Thymus (tissue), 11 donors: ENCODE results near the gene ATG13. TPM values are rescaled to one million over a fixed set of nuclear protein-coding genes. Genes with fewer than 3 reads are reported as not detected.

ENCODE experiments used
- DNase-seq, 9 donors: peaks; one replicate each; pipeline ENCODE4 v3.0.0-alpha.2; 2013; ENCODE audit warnings: low spot score in 9 of 9, low read depth in 6 of 9, missing footprints in 1 of 9
- H3K27ac ChIP-seq, 2 donors: one replicate each; pipeline ENCODE4 v1.5.1; 2013; ENCODE audit warnings: control low read depth in 1 of 2, low read depth in 1 of 2, low read length in 1 of 2, mild to moderate bottlenecking in 1 of 2, moderate library complexity in 1 of 2
- H3K27me3 ChIP-seq, 2 donors: one replicate each; pipeline ENCODE4 v1.5.1; 2013; ENCODE audit warnings: low read length in 1 of 2; ENCODE audit not compliant: control insufficient read depth in 2 of 2, insufficient read depth in 1 of 2
- H3K36me3 ChIP-seq, 2 donors: one replicate each; pipeline ENCODE4 v1.5.1; 2013; ENCODE audit warnings: low read length in 1 of 2, mild to moderate bottlenecking in 1 of 2, moderate library complexity in 1 of 2; ENCODE audit not compliant: control insufficient read depth in 2 of 2, insufficient read depth in 2 of 2
- H3K4me1 ChIP-seq, 2 donors: one replicate each; pipeline ENCODE4 v1.5.1; 2013; ENCODE audit warnings: low read length in 2 of 2; ENCODE audit not compliant: control insufficient read depth in 2 of 2, insufficient read depth in 2 of 2
- H3K4me3 ChIP-seq, 2 donors: one replicate each; pipeline ENCODE4 v1.5.1; 2013; ENCODE audit warnings: low read length in 2 of 2, control low read depth in 1 of 2, mild to moderate bottlenecking in 1 of 2
- H3K9me3 ChIP-seq, 2 donors: one replicate each; pipeline ENCODE4 v1.5.1; 2013; ENCODE audit warnings: low read length in 1 of 2, mild to moderate bottlenecking in 1 of 2; ENCODE audit not compliant: control insufficient read depth in 2 of 2, insufficient read depth in 1 of 2
- WGBS: extraction: QIAGEN DNeasy Blood & Tissue Kit; methylation state at CpG from one replicate; pipeline ENCODE4 v1.1.7; 2013; 5-methylcytosine and 5-hydroxymethylcytosine counted together
- polyA plus RNA-seq: library from polyadenylated mRNA; stranded (reverse); fragments of 200-250 nt; gene quantifications from one replicate; pipeline ENCODE4 v1.2.3, GENCODE V29; 2013
- total RNA-seq: library from RNA; stranded (reverse); fragments of 120-200 nt; gene quantifications from one replicate; pipeline ENCODE4 v1.2.4, GENCODE V29; 2013
- donor health status: healthy.

Gene ATG13
- total and polyA plus RNA-seq, 2 donors: 32.0 to 35.2 TPM

DNA sequence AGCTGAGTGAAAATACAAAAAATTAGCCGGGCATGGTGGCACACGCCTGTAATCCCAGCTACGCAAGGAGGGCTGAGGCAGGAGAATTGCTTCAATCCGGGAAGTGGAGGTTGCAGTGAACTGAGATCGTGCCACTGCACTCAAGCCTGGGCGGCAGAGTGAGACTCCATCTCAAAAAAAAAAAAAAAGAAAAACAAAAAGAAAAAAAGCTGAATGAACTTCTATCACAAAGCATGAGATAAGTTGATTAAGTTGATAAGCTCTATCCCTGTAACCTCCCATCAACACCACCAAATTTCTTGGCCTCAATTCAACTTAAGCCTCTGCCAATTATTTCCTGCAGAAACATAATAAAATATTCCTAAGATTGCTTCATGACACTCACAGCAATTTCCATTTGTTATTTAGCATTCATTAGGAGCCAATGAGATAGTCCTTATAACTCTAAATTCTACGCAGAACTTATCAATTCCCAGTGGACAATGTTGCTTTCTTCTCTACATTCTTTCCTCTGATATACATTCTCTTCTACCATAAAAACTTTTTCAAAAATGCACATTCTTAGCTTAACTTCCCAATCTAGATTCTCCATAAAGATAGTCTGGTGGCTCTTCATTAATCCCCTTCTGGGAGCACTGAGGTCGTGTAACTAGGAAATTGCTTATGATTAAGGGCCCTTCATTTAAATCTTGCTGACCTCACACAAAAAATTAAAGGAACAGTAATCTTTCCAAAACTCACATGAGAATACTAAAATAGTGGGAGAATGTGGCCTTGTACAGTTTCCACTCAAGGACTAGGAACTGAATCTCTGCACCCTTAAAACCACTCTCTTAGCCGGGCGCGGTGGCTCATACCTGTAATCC is 26.4 kb upstream of the ATG13 start:
- Histone ChIP-seq H3K4me3 (no peak overlapping the region), H3K4me1 (peaks cover 13 to 21% of the 10 kb centered on the region in 2 donors), H3K27me3 (no peaks in the 10 kb centered on the region), H3K9me3 (no peaks in the 10 kb centered on the region), H3K36me3 (peaks cover 0 to 3% of the 10 kb centered on the region in 2 donors), H3K27ac (no peak overlapping the region)
- no peak for DNase-seq
- WGBS: 92% methylated on average over 11 of the region's 11 CpGs

DNA sequence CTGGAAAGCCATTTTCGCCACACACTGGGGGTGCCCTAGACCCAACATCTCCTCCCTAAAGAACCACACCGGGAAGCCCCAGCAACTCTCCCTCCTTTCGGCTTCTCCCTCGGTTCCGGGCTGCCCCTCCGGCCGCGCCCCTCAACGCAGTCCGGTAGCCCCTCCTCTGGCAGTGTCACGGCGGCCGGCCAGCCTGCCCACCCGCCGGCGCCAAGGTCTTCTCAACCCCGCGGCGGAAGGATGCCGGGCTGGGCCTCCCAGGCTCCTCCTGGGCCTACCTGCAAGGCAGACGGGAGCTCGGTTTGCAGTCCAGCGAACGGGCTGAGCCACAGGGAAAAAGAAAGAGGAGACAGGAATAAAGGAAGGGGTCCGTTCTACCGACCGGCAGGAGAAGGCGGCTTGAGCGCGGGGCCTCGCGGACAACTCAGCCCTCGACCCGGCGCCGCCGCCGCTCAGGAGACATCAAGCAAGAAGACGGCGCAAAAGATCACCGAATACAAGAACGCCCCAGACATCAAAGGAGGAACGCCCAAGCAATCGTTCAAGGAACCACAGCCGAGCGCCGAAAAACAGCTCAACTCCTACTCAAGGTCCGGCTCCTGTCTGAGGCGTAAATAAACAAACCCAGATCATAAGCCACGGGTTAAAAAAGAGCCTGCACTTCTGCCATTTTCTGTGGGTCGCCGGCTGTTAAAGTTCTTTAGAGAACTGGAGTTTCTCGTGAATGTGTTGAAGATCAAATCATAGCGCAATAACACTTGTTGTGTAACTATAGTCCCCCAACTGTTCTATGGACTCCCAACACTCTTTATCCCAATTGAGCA is 23.6 kb upstream of the ATG13 start, which contains the start of gene AMBRA1:
TSS of gene AMBRA1 (minus strand) at position 474 of the 824 bp plus-strand sequence. CDS start 45,643 bp downstream, outside the sequence.
- WGBS: 2% methylated on average over 54 of the region's 54 CpGs
- Histone ChIP-seq H3K27ac (peak within 1 kb of the TSS; percentile 55 to 84), H3K36me3 (no peaks in the 10 kb centered on the region), H3K4me1 (peaks cover 13 to 21% of the 10 kb centered on the region in 2 donors), H3K9me3 (no peaks in the 10 kb centered on the region), H3K4me3 (peak within 1 kb of the TSS; percentile 84 to 99), H3K27me3 (no peaks in the 10 kb centered on the region)
- peak; percentile 72 to 96 (median 88) for DNase-seq

DNA sequence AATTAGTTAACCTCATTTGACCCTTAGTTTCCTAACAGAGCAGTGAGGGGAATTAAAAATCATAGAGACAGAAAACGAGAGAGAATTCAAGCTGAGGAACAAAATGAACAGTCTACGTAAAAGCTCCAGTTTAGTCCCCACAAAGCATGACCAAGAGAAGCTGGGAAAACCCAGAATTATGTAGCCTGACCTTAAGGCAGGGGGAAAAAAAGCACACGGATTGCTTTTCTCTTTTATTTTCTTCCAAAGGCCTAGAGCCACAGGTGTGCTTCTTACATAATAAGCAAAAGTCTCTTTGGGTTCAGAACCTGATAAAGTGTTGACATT is 23.0 kb upstream of the ATG13 start:
- no peaks in the 10 kb centered on the region for H3K36me3 ChIP-seq
- no peaks in the 10 kb centered on the region for H3K9me3 ChIP-seq
- H3K27ac ChIP-seq: peak overlapping the region; percentile 55 to 84
- H3K4me1 ChIP-seq: peaks cover 13 to 21% of the 10 kb centered on the region in 2 donors
- H3K4me3 ChIP-seq: peak overlapping the region; percentile 84 to 99
- WGBS: 69% methylated on average over 3 of the region's 3 CpGs
- no peaks in the 10 kb centered on the region for H3K27me3 ChIP-seq
- no peak for DNase-seq

DNA sequence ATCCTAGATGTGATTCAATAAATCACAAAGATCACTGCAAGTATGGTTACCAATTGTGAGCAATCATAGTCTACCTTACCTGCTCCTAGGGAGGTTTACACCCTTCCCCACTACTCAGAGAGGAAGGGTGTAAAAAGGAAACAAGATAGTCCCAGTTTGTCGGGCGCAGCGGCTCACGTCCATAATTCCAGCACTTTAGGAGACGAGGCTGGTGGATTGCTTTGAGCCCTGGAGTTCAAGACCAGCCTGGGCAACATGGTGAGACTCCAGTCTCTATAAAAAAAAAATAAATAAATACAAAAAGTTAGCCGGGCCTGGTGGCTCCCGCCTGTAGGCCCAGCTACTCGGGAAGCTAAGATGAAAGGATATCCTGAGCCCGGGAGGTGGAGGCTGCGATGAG is 22.6 kb upstream of the ATG13 start:
- WGBS: 98% methylated on average over 10 of the region's 10 CpGs
- no peaks in the 10 kb centered on the region for H3K36me3 ChIP-seq
- no peaks in the 10 kb centered on the region for H3K27me3 ChIP-seq
- no peak overlapping the region for H3K27ac ChIP-seq
- H3K9me3 ChIP-seq: no peaks in the 10 kb centered on the region
- peaks cover 13 to 21% of the 10 kb centered on the region in 2 donors for H3K4me1 ChIP-seq
- DNase-seq: no peak
- no peak overlapping the region for H3K4me3 ChIP-seq

DNA sequence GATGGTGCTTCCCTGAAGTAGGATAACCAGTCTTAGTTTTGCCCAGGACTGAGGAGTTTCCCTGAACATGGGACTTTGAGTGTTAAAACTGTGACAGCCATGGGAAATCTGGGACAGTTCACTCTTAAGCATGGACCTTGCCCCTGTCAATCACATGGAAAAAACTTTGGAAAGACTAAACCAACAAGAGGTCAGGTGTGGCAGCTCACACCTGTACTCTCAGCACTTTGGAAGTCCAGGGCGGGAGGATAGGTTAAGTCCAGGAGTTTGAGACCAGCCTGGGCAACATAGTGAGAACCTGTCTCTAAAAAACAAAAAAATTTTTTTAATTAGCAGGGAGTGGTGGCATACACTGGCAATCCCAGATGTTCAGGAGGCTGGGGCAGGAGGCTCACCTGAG is 20.2 kb upstream of the ATG13 start:
- peaks cover 13 to 14% of the 10 kb centered on the region in 2 donors for H3K4me1 ChIP-seq
- H3K9me3 ChIP-seq: no peaks in the 10 kb centered on the region
- no peak for DNase-seq
- WGBS: 96% methylated on average over 1 of the region's 1 CpG
- no peak overlapping the region for H3K4me3 ChIP-seq
- H3K36me3 ChIP-seq: no peaks in the 10 kb centered on the region
- no peaks in the 10 kb centered on the region for H3K27me3 ChIP-seq
- no peak overlapping the region for H3K27ac ChIP-seq

DNA sequence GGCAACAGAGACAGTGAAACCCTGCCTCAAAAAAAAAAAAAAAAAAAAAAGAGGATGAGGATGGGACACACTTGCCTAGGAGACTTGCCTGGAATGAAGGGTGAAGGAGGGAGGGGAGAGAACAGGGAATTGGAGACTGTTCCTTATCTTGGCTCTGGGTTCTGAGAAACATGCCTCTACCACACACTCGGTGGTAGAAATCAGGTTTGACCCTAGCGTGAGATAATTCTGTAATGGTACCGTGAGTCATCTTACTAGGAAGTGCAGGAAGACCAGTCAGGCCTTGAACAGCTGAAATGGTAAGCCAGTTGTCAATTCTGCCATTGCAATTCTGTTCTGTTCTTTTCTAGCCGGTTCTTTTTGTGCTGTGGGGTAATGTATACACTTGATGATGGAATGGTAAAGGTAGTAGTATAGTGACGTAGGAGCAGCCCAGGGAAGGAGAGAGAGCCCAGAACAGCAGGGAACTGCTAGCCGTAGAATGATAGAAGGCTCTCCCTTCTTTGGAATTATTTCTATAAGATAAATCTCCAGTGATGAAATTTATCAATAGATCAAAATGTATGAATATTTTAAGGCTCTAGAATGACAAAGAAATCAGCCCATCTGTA is 19.6 kb upstream of the ATG13 start:
- Histone ChIP-seq H3K4me3 (no peak overlapping the region), H3K4me1 (peaks cover 9% of the 10 kb centered on the region in 2 donors), H3K27me3 (no peaks in the 10 kb centered on the region), H3K9me3 (no peaks in the 10 kb centered on the region), H3K36me3 (no peaks in the 10 kb centered on the region), H3K27ac (no peak overlapping the region)
- WGBS: 98% methylated on average over 6 of the region's 6 CpGs
- DNase-seq: no peak

DNA sequence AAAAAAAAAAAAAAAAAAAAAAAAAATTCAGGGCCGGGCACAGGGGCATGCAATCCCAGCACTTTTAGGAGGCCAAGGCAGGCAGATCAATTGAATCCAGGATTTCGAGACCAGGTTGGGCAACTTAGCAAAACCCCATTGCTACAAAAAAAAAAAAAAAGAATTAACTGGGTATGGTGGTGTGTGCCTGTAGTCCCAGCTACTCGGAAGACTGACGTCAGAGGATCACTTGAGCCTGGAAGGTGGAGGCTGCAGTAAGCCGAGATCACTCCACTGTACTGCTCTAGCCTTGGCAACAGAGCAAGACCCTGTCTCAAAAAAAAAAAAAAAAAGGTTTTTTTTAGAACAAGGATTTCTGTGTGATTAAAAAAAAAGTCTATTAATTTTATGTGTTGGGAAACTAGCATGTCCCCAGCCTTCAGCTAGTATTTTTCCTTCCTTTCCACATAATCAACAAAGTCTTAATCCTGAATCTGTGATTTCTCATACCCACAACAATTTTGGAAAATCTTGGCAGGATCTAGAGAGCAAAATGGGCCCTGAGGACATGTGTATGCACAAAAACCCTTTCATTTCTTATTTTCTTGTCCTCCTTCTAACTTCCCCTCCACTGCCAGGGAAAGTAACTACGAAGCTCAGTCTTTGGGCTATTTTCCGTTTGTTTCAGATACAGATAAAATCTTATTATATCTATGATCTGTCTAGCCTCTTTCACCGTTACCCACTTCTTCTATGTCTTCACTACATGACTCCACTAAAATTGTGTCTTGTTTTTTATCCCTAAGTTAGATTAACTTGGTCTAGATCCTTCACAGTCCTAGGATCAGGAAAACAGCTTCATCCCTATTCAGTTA is 17.8 kb upstream of the ATG13 start:
- DNase-seq: no peak
- Histone ChIP-seq H3K4me3 (no peak overlapping the region), H3K36me3 (peaks cover 4 to 8% of the 10 kb centered on the region in 2 donors), H3K27me3 (no peaks in the 10 kb centered on the region), H3K27ac (no peak overlapping the region), H3K9me3 (no peaks in the 10 kb centered on the region), H3K4me1 (no peaks in the 10 kb centered on the region)
- WGBS: 97% methylated on average over 8 of the region's 8 CpGs

DNA sequence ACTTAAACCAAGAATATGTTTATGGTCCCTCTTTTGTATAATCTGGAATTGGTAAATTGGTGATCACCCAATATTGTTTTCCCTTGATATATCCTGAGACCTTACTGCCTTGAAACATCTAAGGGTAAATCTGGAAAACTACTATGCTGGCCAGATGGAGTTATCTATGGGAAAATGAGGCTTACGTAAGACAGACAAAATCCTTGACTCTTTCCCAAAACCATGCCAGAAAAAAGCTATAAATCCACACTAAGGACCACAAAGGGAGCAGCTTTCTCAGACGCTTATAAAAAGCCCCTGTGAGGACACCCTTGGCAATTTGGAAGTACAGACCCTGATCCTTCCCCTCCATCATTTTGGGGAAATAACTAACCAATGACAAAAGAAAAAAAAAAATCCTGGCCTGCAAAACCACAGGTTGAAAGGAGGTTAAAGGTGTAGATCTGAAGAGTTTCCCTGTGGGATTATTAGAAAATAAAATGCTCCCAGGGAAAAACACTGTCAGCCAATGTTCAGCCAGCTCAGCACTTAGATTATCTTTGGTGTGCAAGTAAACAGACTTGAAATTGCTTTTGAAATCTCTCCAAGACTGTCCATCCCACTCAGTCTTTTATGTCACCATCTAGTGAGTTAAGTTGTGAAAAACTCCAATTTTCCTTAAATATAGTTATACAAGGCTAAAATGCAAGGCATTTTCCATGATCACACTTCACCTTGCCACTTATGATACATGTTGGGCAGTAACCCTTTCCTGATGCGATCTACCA is 17.0 kb upstream of the ATG13 start:
- H3K4me1 ChIP-seq: no peaks in the 10 kb centered on the region
- WGBS: 98% methylated on average over 3 of the region's 3 CpGs
- H3K27ac ChIP-seq: no peak overlapping the region
- peaks cover 4 to 8% of the 10 kb centered on the region in 2 donors for H3K36me3 ChIP-seq
- H3K27me3 ChIP-seq: no peaks in the 10 kb centered on the region
- DNase-seq: no peak
- no peak overlapping the region for H3K4me3 ChIP-seq
- no peaks in the 10 kb centered on the region for H3K9me3 ChIP-seq
